RWPE2 (cell line): Measurements from ENCODE around the gene F2RL1.
"Not testable (repeated sequence)": the region's sequence is repeated elsewhere in the genome, so short reads cannot be mapped to it uniquely, and the experiment has no call there.

Experiments
- ATAC-seq: fragments of 200-7000 bp; cut with Tn5 transposase; 3 replicates; pipeline ENCODE4 v1.9.1; 2021; ENCODE audit warnings: low read depth
- DNase-seq: peaks from one replicate; pipeline ENCODE4 v3.0.0-alpha.2; 2020; ENCODE audit warnings: low spot score
- H3K27ac ChIP-seq: fragments of 450-650 bp; 2 replicates; pipeline ENCODE4 v1.5.1; 2017; ENCODE audit warnings: mild to moderate bottlenecking; ENCODE audit not compliant: poor library complexity, severe bottlenecking
- H3K27me3 ChIP-seq: fragments of 250-450 bp; sonication (Bioruptor Pico); 2 replicates; pipeline ENCODE4 v1.5.1; 2021; ENCODE audit warnings: mild to moderate bottlenecking, moderate library complexity; ENCODE audit not compliant: insufficient read depth, poor library complexity, severe bottlenecking
- H3K36me3 ChIP-seq: fragments of 250-450 bp; sonication (Bioruptor Pico); 2 replicates; pipeline ENCODE4 v1.5.1; 2020; ENCODE audit warnings: low read depth, mild to moderate bottlenecking, moderate library complexity
- H3K4me1 ChIP-seq: fragments of 250-450 bp; sonication (Bioruptor Pico); 2 replicates; pipeline ENCODE4 v1.5.1; 2021; ENCODE audit warnings: mild to moderate bottlenecking, moderate library complexity; ENCODE audit not compliant: insufficient read depth, poor library complexity, severe bottlenecking
- H3K4me3 ChIP-seq: fragments of 250-450 bp; sonication (Bioruptor Pico); 2 replicates; pipeline ENCODE4 v1.5.1; 2021; ENCODE audit warnings: mild to moderate bottlenecking, moderate library complexity; ENCODE audit not compliant: severe bottlenecking
- H3K9me3 ChIP-seq: fragments of 250-450 bp; sonication (Bioruptor Pico); 2 replicates; pipeline ENCODE4 v1.5.1; 2021; ENCODE audit warnings: mild to moderate bottlenecking, moderate library complexity; ENCODE audit not compliant: severe bottlenecking
- CTCF ChIP-seq: fragments of 450-650 bp; IDR thresholded peaks from one replicate; pipeline ENCODE4 v1.5.1; 2017; ENCODE audit warnings: mild to moderate bottlenecking, moderate library complexity; ENCODE audit not compliant: poor library complexity, severe bottlenecking

F2RL1 gene

GRCh38 chr5:76850543-76851145 lies 31.8 kb downstream of the F2RL1 start:
- no peak overlapping the region for H3K4me3 ChIP-seq
- no peaks in the 10 kb centered on the region for H3K9me3 ChIP-seq
- H3K4me1 ChIP-seq, result no peaks in the 10 kb centered on the region
- no peak for ATAC-seq
- no peak for TF ChIP-seq CTCF
- H3K27ac ChIP-seq, result no peak overlapping the region
- H3K27me3 ChIP-seq, result no peaks in the 10 kb centered on the region
- no peaks in the 10 kb centered on the region for H3K36me3 ChIP-seq
- DNase-seq, result no peak

GRCh38 chr5:76851728-76852369 lies 33.0 kb downstream of the F2RL1 start:
- Histone ChIP-seq H3K36me3 (no peaks in the 10 kb centered on the region), H3K4me1 (no peaks in the 10 kb centered on the region), H3K27ac (no peak overlapping the region), H3K9me3 (no peaks in the 10 kb centered on the region), H3K4me3 (no peak overlapping the region), H3K27me3 (no peaks in the 10 kb centered on the region)
- ATAC-seq, result no peak
- no peak for TF ChIP-seq CTCF
- DNase-seq, result no peak

- H3K4me1 ChIP-seq, result no peaks in the 10 kb centered on the region
- TF ChIP-seq CTCF, result no peak
- H3K36me3 ChIP-seq, result no peaks in the 10 kb centered on the region
These were observed 33.9 kb downstream of the F2RL1 start for GRCh38 chr5:76852772-76853171.

GRCh38 chr5:76853741-76854140 lies 34.9 kb downstream of the F2RL1 start:
- not testable (repeated sequence) for H3K27ac ChIP-seq, H3K36me3 ChIP-seq, H3K9me3 ChIP-seq, ATAC-seq, H3K27me3 ChIP-seq, H3K4me1 ChIP-seq, H3K4me3 ChIP-seq, DNase-seq

More at GRCh38 chr5:76852772-76853171, 33.9 kb downstream of the F2RL1 start:
- Histone ChIP-seq H3K9me3 (no peaks in the 10 kb centered on the region), H3K27me3 (no peaks in the 10 kb centered on the region), H3K27ac (no peak overlapping the region), H3K4me3 (no peak overlapping the region)
- DNase-seq (no peak), ATAC-seq (no peak)

GRCh38 chr5:76854644-76855043 lies 35.8 kb downstream of the F2RL1 start:
- no peaks in the 10 kb centered on the region for H3K36me3 ChIP-seq
- no peak overlapping the region for H3K27ac ChIP-seq
- no peak for TF ChIP-seq CTCF
- H3K9me3 ChIP-seq, result no peaks in the 10 kb centered on the region
- no peaks in the 10 kb centered on the region for H3K27me3 ChIP-seq
- ATAC-seq, result no peak
- H3K4me1 ChIP-seq, result no peaks in the 10 kb centered on the region
- H3K4me3 ChIP-seq, result no peak overlapping the region
- no peak for DNase-seq

- H3K27me3 ChIP-seq, H3K4me1 ChIP-seq, H3K27ac ChIP-seq, H3K9me3 ChIP-seq, H3K36me3 ChIP-seq, H3K4me3 ChIP-seq, ATAC-seq, DNase-seq: not testable (repeated sequence)
These were observed 36.7 kb downstream of the F2RL1 start for GRCh38 chr5:76855501-76855900.
